Kidney (tissue), 14 donors: ENCODE measurements around the gene ATP10B. TPM values are rescaled to one million over a fixed set of nuclear protein-coding genes. Genes with fewer than 3 reads are reported as not detected.

Experiments
- DNase-seq, 5 donors: peaks; one replicate each; pipeline ENCODE4 v3.0.0-alpha.2; 2013 to 2020
- FAIRE-seq: peaks from 2 replicates; lab custom pipeline; 2012; peaks lifted over from hg19 to GRCh38; lab: Jason Lieb, UNC
- H3K27ac ChIP-seq, 2 donors: one replicate each; pipeline ENCODE4 v1.7.0; 2013; ENCODE audit warnings: low read depth in 2 of 2, low read length in 2 of 2, inconsistent platforms in 1 of 2
- H3K27me3 ChIP-seq: one replicate; pipeline ENCODE4 v1.7.1; 2013; ENCODE audit warnings: low read length, inconsistent platforms; ENCODE audit not compliant: control insufficient read depth, insufficient read depth
- H3K36me3 ChIP-seq, 3 donors: one replicate each; pipeline versions ENCODE4 v1.7.0 to v1.7.1; 2013; ENCODE audit warnings: low read length in 3 of 3, control low read depth in 1 of 3, inconsistent platforms in 1 of 3; ENCODE audit not compliant: insufficient read depth in 3 of 3, control insufficient read depth in 2 of 3
- H3K4me1 ChIP-seq, 3 donors: one replicate each; pipeline versions ENCODE4 v1.7.0 to v1.7.1; 2013; ENCODE audit warnings: low read length in 3 of 3, inconsistent platforms in 1 of 3, low read depth in 1 of 3; ENCODE audit not compliant: control insufficient read depth in 2 of 3, insufficient read depth in 2 of 3
- H3K4me3 ChIP-seq, 3 donors: one replicate each; pipeline versions ENCODE4 v1.7.0 to v1.8.1; 2013; ENCODE audit warnings: low read length in 3 of 3, control low read depth in 1 of 3, inconsistent platforms in 1 of 3
- H3K9ac ChIP-seq, 3 donors: one replicate each; pipeline versions ENCODE4 v1.7.0 to v1.7.1; 2013; ENCODE audit warnings: low read length in 3 of 3, control low read depth in 1 of 3, inconsistent platforms in 1 of 3
- H3K9me3 ChIP-seq, 3 donors: one replicate each; pipeline versions ENCODE4 v1.7.0 to v1.7.1; 2013; ENCODE audit warnings: low read length in 3 of 3, control low read depth in 1 of 3, inconsistent platforms in 1 of 3; ENCODE audit not compliant: control insufficient read depth in 2 of 3, insufficient read depth in 1 of 3
- intact Hi-C: fragments of 100-400 bp; cut with DNase I; formaldehyde crosslinking; loops from one replicate; pipeline ENCODE4 v1.11.1; 2022
- polyA plus RNA-seq: library from polyadenylated mRNA; stranded (reverse); fragments of 350-450 nt; fragmentation: Illumina TruSeq; extraction: RNeasy Lipid Tissue Mini Kit (QIAGEN cat#74804); gene quantifications from one replicate; pipeline ENCODE4 v1.2.3, GENCODE V29; 2014; ENCODE audit warnings: low read depth, low replicate concordance; ENCODE audit not compliant: insufficient read depth
- total RNA-seq: library from RNA; stranded (reverse); fragmentation: NEBNext Ultra II Directional; extraction: Animal tissue kit (Norgen Biotek cat#: 25700); gene quantifications from one replicate; pipeline ENCODE4 v1.2.1, GENCODE V29; 2021
- TF ChIP-seq, protein P1 (sequence below): IDR thresholded peaks from 3 replicates; pipeline ENCODE4 v1.5.1; 2012; ENCODE audit warnings: mild to moderate bottlenecking, moderate library complexity, borderline replicate concordance; ENCODE audit not compliant: insufficient read depth; ENCODE audit errors: extremely low read depth
- donor health status: control.
- donor health status: control.
- donor health status: control.
- donor health status: control.
- donor health status: control.
- donor health status: DM: yes; HTN: yes; CAD: no.
- donor health status: Normal renal cell carcinoma (clear cell type).

The ATP10B gene
- total and polyA plus RNA-seq, 2 donors from 2014 or later = 1.4 TPM; not detected in 1

DNA sequence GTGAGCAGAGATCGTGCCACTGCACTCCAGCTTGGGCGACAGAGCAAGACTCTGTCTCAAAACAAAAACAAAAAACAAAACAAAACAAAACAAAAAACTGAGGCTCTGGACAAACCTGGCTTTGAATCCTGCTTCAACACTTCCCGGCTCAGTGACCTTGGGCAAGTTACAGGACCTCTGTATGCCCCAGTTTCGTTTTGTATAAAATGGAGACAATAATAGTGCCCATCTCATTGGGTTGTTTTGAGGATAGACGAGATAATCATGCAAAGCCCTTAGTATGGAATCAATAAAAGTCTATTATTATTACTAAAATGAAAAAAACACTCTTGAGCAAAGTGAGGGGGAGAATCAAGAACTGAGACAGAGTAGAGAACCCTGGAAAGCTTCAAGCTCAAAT lies 184.9 kb downstream of the ATP10B start:
- H3K4me1 ChIP-seq = no peaks in the 10 kb centered on the region
- TF ChIP-seq, protein P1, sequence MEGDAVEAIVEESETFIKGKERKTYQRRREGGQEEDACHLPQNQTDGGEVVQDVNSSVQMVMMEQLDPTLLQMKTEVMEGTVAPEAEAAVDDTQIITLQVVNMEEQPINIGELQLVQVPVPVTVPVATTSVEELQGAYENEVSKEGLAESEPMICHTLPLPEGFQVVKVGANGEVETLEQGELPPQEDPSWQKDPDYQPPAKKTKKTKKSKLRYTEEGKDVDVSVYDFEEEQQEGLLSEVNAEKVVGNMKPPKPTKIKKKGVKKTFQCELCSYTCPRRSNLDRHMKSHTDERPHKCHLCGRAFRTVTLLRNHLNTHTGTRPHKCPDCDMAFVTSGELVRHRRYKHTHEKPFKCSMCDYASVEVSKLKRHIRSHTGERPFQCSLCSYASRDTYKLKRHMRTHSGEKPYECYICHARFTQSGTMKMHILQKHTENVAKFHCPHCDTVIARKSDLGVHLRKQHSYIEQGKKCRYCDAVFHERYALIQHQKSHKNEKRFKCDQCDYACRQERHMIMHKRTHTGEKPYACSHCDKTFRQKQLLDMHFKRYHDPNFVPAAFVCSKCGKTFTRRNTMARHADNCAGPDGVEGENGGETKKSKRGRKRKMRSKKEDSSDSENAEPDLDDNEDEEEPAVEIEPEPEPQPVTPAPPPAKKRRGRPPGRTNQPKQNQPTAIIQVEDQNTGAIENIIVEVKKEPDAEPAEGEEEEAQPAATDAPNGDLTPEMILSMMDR = no peak
- H3K27me3 ChIP-seq = no peaks in the 10 kb centered on the region
- H3K9me3 ChIP-seq = no peaks in the 10 kb centered on the region
- DNase-seq (no peak), FAIRE-seq (no peak)
- no peaks in the 10 kb centered on the region for H3K36me3 ChIP-seq
- intact Hi-C loops = no loop called here
- no peak overlapping the region for H3K4me3 ChIP-seq
- no peak overlapping the region for H3K9ac ChIP-seq
- no peak overlapping the region for H3K27ac ChIP-seq

DNA sequence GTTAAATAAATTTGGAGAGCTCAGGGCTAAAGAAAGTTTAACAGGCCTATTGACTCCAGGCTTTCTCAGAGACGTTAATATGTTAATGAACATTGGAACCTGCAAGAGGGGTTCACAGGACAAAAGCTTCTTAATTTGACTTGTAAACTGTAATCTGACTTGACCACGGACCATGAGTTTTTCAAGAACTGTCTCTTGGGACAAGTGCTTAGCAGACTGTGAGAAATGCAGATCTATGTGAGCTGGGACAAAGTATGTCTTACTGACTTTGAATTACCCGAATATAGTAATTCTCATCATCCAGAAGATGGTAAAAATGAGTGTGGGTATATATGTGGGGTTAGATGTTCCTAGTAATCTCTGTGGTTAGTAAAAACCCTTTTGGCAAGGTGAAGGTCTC lies 186.6 kb downstream of the ATP10B start:
- Histone ChIP-seq H3K27me3 (no peaks in the 10 kb centered on the region), H3K36me3 (no peaks in the 10 kb centered on the region), H3K27ac (no peak overlapping the region), H3K9me3 (no peaks in the 10 kb centered on the region), H3K9ac (no peak overlapping the region), H3K4me1 (no peaks in the 10 kb centered on the region), H3K4me3 (no peak overlapping the region)
- intact Hi-C loops = no loop called here
- TF ChIP-seq, protein P1 = no peak
- no peak for FAIRE-seq
- no peak for DNase-seq

DNA sequence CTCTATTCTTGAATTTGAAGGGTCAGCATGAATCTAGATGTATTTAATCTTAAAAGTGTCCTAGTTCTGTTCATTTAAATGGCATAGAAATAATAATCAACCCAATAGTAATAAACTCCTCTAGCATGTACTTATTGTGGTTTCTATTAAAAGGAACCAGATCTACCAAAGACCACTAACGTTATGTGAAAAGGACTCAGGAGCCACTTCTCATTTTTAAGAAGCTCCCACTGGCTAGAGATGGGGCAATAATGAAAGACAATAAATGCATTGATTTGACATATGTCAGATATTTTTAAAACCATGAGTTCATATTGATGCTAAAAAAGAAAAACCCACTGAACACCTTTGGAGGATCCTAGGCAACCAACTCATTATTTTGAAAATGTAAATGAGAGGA lies 191.9 kb downstream of the ATP10B start:
- intact Hi-C loops = no loop called here
- TF ChIP-seq, protein P1 = no peak
- Histone ChIP-seq H3K27ac (no peak overlapping the region), H3K27me3 (no peaks in the 10 kb centered on the region), H3K9ac (no peak overlapping the region), H3K4me1 (no peaks in the 10 kb centered on the region), H3K4me3 (no peak overlapping the region), H3K9me3 (no peaks in the 10 kb centered on the region), H3K36me3 (no peaks in the 10 kb centered on the region)
- no peak for DNase-seq
- no peak for FAIRE-seq
